HepG2 (cell line): Measurements from ENCODE around the gene TBC1D14.

Experiments
- CCAR2 ChIP-seq: fragments of 200-400 bp; formaldehyde crosslinking; optimal IDR thresholded peaks from 2 replicates; pipeline ENCODE3; 2018; ENCODE audit warnings: low read depth, mild to moderate bottlenecking, low read length, moderate library complexity
- ELF4 ChIP-seq: sonication (generic); formaldehyde crosslinking; IDR thresholded peaks from 2 replicates; pipeline ENCODE4 v1.5.0; 2020; ENCODE audit warnings: missing genetic modification reagents, mild to moderate bottlenecking, moderate library complexity, borderline replicate concordance
- MAFF ChIP-seq: IDR thresholded peaks from 2 replicates; pipeline ENCODE4 v1.6.1; 2011; ENCODE audit warnings: low read depth, low read length, improper control_type of control experiment
- SIX1 ChIP-seq: sonication (generic); formaldehyde crosslinking; IDR thresholded peaks from 2 replicates; pipeline ENCODE4 v1.4.0; 2020; ENCODE audit warnings: missing genetic modification reagents, borderline replicate concordance
- TBP ChIP-seq: sonication (generic); formaldehyde crosslinking; IDR thresholded peaks from 2 replicates; pipeline ENCODE4 v1.5.0; 2020; ENCODE audit warnings: missing genetic modification reagents
- ZBTB21 ChIP-seq: sonication (generic); formaldehyde crosslinking; IDR thresholded peaks from 2 replicates; pipeline ENCODE4 v1.4.0; 2020; ENCODE audit warnings: missing genetic modification reagents
- ZNF101 ChIP-seq: sonication (generic); formaldehyde crosslinking; IDR thresholded peaks from 2 replicates; pipeline ENCODE4 v1.4.0; 2020; ENCODE audit warnings: mild to moderate bottlenecking, low read depth, missing genetic modification reagents, borderline replicate concordance
- ZNF562 ChIP-seq: sonication (generic); formaldehyde crosslinking; IDR thresholded peaks from 2 replicates; pipeline ENCODE4 v1.8.0; 2022; ENCODE audit warnings: missing genetic modification reagents, borderline replicate concordance
- ZNF598 ChIP-seq: sonication (generic); formaldehyde crosslinking; IDR thresholded peaks from 2 replicates; pipeline ENCODE4 v1.5.1; 2020; ENCODE audit warnings: mild to moderate bottlenecking, missing genetic modification reagents, borderline replicate concordance
- ZSCAN25 ChIP-seq: sonication (generic); formaldehyde crosslinking; IDR thresholded peaks from 2 replicates; pipeline ENCODE4 v1.8.0; 2022; ENCODE audit warnings: mild to moderate bottlenecking, missing genetic modification reagents
- TF ChIP-seq, protein P1 (sequence below): sonication (generic); formaldehyde crosslinking; IDR thresholded peaks from 2 replicates; pipeline ENCODE4 v1.4.0; 2020; ENCODE audit warnings: mild to moderate bottlenecking, missing genetic modification reagents
- TF ChIP-seq, protein P2 (sequence below): sonication (generic); formaldehyde crosslinking; IDR thresholded peaks from 2 replicates; pipeline ENCODE4 v1.5.0; 2020; ENCODE audit warnings: missing genetic modification reagents, mild to moderate bottlenecking, borderline replicate concordance

- TF ChIP-seq ZBTB21 (no peak), MAFF (no peak), CCAR2 (no peak), ZNF101 (CRISPR knock-in tag) (no peak), TBP (CRISPR knock-in tag) (no peak), ELF4 (CRISPR knock-in tag) (no peak), ZNF598 (no peak), ZNF562 (CRISPR knock-in tag) (no peak), SIX1 (CRISPR knock-in tag) (no peak), ZSCAN25 (no peak)
- TF ChIP-seq, protein P1, sequence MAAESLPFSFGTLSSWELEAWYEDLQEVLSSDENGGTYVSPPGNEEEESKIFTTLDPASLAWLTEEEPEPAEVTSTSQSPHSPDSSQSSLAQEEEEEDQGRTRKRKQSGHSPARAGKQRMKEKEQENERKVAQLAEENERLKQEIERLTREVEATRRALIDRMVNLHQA, result no peak
- TF ChIP-seq, protein P2, sequence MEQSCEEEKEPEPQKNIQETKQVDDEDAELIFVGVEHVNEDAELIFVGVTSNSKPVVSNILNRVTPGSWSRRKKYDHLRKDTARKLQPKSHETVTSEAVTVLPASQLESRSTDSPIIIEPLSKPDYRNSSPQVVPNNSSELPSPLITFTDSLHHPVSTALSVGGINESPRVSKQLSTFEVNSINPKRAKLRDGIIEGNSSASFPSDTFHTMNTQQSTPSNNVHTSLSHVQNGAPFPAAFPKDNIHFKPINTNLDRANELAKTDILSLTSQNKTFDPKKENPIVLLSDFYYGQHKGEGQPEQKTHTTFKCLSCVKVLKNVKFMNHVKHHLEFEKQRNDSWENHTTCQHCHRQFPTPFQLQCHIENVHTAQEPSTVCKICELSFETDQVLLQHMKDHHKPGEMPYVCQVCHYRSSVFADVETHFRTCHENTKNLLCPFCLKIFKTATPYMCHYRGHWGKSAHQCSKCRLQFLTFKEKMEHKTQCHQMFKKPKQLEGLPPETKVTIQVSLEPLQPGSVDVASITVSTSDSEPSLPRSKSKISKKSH (CRISPR knock-in tag), result no peak
Observed at GRCh38 chr4:6996481-6996880, 86.9 kb downstream of the TBC1D14 start.
